ENCODE results near the gene SARS2. TPM values are rescaled to one million over a fixed set of nuclear protein-coding genes. Genes with fewer than 3 reads are reported as not detected.

SARS2 gene
- total RNA-seq, 1 experiment from 2014 or later, result 57.4 TPM

DNA sequence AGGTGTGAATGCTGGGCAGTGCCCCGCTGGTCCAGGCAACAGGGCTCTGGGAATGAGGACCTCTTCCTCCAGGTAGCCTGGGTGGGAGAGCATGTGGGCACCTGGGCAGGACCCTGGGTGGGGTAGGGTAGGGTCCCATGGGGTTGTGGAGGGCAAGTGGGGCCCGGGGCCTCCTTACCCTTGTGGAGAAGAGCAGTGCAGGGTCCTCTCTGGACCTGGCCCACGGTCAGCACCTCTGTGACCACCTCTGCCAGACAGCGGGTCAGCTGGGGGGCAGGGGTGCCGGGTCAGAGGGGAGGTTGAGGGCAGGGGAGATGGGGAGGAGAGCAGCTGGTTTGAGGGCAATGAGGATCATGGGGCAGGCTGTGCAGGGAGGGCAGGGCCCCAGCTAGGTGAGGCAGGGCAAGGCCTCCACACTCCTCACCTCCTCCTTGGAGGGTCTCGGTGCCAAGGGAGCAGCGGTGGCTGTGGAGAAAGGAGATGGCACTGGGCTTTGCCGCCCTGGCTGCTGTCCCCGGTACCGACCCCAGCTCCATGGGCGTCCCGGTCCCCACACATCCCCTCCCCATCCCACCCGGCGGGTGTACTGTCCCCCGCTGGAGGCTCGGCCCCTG, 19.1 kb downstream of the SARS2 start:
- Histone ChIP-seq H3K56ac (ENCODE audit: insufficient read length, low read depth, low read length) (no peak overlapping the region), H3K23me2 (ENCODE audit: insufficient read length, low read depth, low read length, poor library complexity, severe bottlenecking) (no peaks in the 10 kb centered on the region), H3K79me2 (ENCODE audit: insufficient read depth, low read length) (no peaks in the 10 kb centered on the region), H2BK20ac (ENCODE audit: low read depth, low read length, poor library complexity, severe bottlenecking) (no peak overlapping the region), H2BK120ac (ENCODE audit: low read depth, low read length, poor library complexity, severe bottlenecking) (no peak overlapping the region), H3K9ac (ENCODE audit: extremely low read depth, insufficient read length, low read length) (no peak overlapping the region), H3T11ph (ENCODE audit: low read length) (no peak overlapping the region), H3K4me2 (ENCODE audit: insufficient read depth, insufficient read length, low read length) (no peak overlapping the region), H2BK15ac (ENCODE audit: low read depth, low read length) (no peak overlapping the region), H3K14ac (ENCODE audit: insufficient read depth, low read length) (no peak overlapping the region), H2AFZ (ENCODE audit: low read length) (no peak overlapping the region), H4K20me1 (ENCODE audit: control insufficient read depth, insufficient read depth, insufficient read length) (no peaks in the 10 kb centered on the region), H3K79me1 (ENCODE audit: insufficient read depth, low read depth, low read length, poor library complexity, severe bottlenecking) (no peaks in the 10 kb centered on the region), H3K4me1 (ENCODE audit: insufficient read depth, low read length) (no peaks in the 10 kb centered on the region; the same call in 1 of the 2 replicates), H4K91ac (ENCODE audit: insufficient read length, low read depth, low read length) (no peak overlapping the region), H4K8ac (replicated peaks; ENCODE audit: insufficient read length, low read depth, low read length) (no peak overlapping the region), H3K18ac (ENCODE audit: insufficient read length, low read depth, low read length) (no peak overlapping the region), H2BK5ac (ENCODE audit: insufficient read length, low read length) (no peak overlapping the region), H3K23ac (ENCODE audit: insufficient read length, low read depth, low read length) (no peak overlapping the region), H4K5ac (ENCODE audit: insufficient read length, low read depth, low read length) (no peak overlapping the region), H3K27ac (ENCODE audit: insufficient read length, low read depth, low read length) (no peak overlapping the region), H3K4ac (ENCODE audit: low read depth, low read length) (no peak overlapping the region), H2AK5ac (ENCODE audit: insufficient read length, low read length) (no peak overlapping the region), H3K9me3 (ENCODE audit: control insufficient read depth, low read depth, low read length) (no peaks in the 10 kb centered on the region), H2BK12ac (ENCODE audit: insufficient read length, low read depth, low read length) (no peak overlapping the region), H3K27me3 (ENCODE audit: insufficient read depth, low read length) (no peaks in the 10 kb centered on the region)
- no CpG with 5 or more reads among the region's 16 CpGs for WGBS (ENCODE audit: extremely low coverage, insufficient read length, low lambda C conversion rate)
- no peak for DNase-seq
- no peak for TF ChIP-seq CTCF (conservative IDR thresholded peaks at IDR 0.05)
- no peak overlapping the region for H3K4me3 Mint-ChIP-seq
- no peaks in the 10 kb centered on the region; the same call in none of the 2 replicates for H3K27me3 Mint-ChIP-seq (ENCODE audit: low read depth)
- H3K27ac Mint-ChIP-seq, result no peak overlapping the region
- peaks cover 0 to 2% of the 10 kb centered on the region in 2 experiments; a peak in 1 of 5 replicates for H3K9me3 Mint-ChIP-seq
- H3K4me1 Mint-ChIP-seq, result peaks cover 3 to 4% of the 10 kb centered on the region in 2 experiments; a peak in 3 of 4 replicates
- peaks cover 10 to 26% (median 18%) of the 10 kb centered on the region in 3 experiments; a peak in 6 of 7 replicates for H3K36me3 Mint-ChIP-seq (ENCODE audit: insufficient read depth in 1 of 3, low read depth in 3 of 3)
